HepG2 (cell line): Measurements from ENCODE around the gene CKLF. TPM values are rescaled to one million over a fixed set of nuclear protein-coding genes. Genes with fewer than 3 reads are reported as not detected.

ENCODE experiments used
- CENPT ChIP-seq: sonication (generic); formaldehyde crosslinking; IDR thresholded peaks from 2 replicates; pipeline ENCODE4 v1.8.0; 2022; ENCODE audit warnings: low read depth, mild to moderate bottlenecking, moderate library complexity, missing genetic modification reagents
- CHD2 ChIP-seq: IDR thresholded peaks from 2 replicates; pipeline ENCODE4 v1.6.1; 2011; ENCODE audit warnings: low read depth, low read length, improper control_type of control experiment
- FOXM1 ChIP-seq: sonication (generic); formaldehyde crosslinking; IDR thresholded peaks from 2 replicates; pipeline ENCODE4 v1.5.0; 2020; ENCODE audit warnings: missing genetic modification reagents
- MTA1 ChIP-seq: sonication (generic); formaldehyde crosslinking; IDR thresholded peaks from 2 replicates; pipeline ENCODE4 v1.4.0; 2020; ENCODE audit warnings: missing genetic modification reagents, mild to moderate bottlenecking, borderline replicate concordance
- NONO ChIP-seq, 2 experiments: fragments of 450-650 bp in 1 of 2; sonication (generic) in 1 of 2; formaldehyde crosslinking in 1 of 2; IDR thresholded peaks in 1 of 2; conservative IDR thresholded peaks in 1 of 2; 2 replicates each; pipeline versions ENCODE4 v1.6.1 to v1.8.0; 2017 to 2022; ENCODE audit warnings: mild to moderate bottlenecking in 1 of 2, missing genetic modification reagents in 1 of 2, moderate library complexity in 1 of 2
- PAF1 ChIP-seq: IDR thresholded peaks from 2 replicates; pipeline ENCODE4 v1.6.1; 2016; ENCODE audit warnings: missing genetic modification reagents, missing compliant biosample characterization
- PHF20 ChIP-seq: sonication (generic); formaldehyde crosslinking; IDR thresholded peaks from 2 replicates; pipeline ENCODE4 v1.5.0; 2020; ENCODE audit warnings: mild to moderate bottlenecking, missing genetic modification reagents
- SP1 ChIP-seq, 2 experiments: fragments of 450-650 bp in 1 of 2; sonication (generic) in 1 of 2; formaldehyde crosslinking in 1 of 2; IDR thresholded peaks; 2 replicates each; pipeline versions ENCODE4 v1.4.0 to v1.6.1; 2016 to 2020; ENCODE audit warnings: missing genetic modification reagents in 1 of 2
- TAF1 ChIP-seq: sonication (generic); formaldehyde crosslinking; IDR thresholded peaks from 2 replicates; pipeline ENCODE4 v1.4.0; 2020; ENCODE audit warnings: missing genetic modification reagents
- ZBTB42 ChIP-seq: sonication (generic); formaldehyde crosslinking; IDR thresholded peaks from 2 replicates; pipeline ENCODE4 v1.5.0; 2020; ENCODE audit warnings: mild to moderate bottlenecking, missing genetic modification reagents
- ZFP90 ChIP-seq: sonication (generic); formaldehyde crosslinking; IDR thresholded peaks from 2 replicates; pipeline ENCODE4 v1.8.0; 2022; ENCODE audit warnings: missing genetic modification reagents, mild to moderate bottlenecking, inconsistent platforms, borderline replicate concordance
- ZNF10 ChIP-seq: sonication (generic); formaldehyde crosslinking; IDR thresholded peaks from 2 replicates; pipeline ENCODE4 v1.4.0; 2020; ENCODE audit warnings: mild to moderate bottlenecking, low read depth, missing genetic modification reagents, borderline replicate concordance
- ZNF333 ChIP-seq: sonication (generic); formaldehyde crosslinking; IDR thresholded peaks from 2 replicates; pipeline ENCODE4 v1.4.0; 2020; ENCODE audit warnings: mild to moderate bottlenecking, missing genetic modification reagents, borderline replicate concordance
- ZNF501 ChIP-seq: sonication (generic); formaldehyde crosslinking; IDR thresholded peaks from 2 replicates; pipeline ENCODE4 v1.5.1; 2020; ENCODE audit warnings: mild to moderate bottlenecking, moderate library complexity, missing genetic modification reagents
- ZNF530 ChIP-seq: sonication (generic); formaldehyde crosslinking; IDR thresholded peaks from 2 replicates; pipeline ENCODE4 v1.5.0; 2020; ENCODE audit warnings: low read depth, mild to moderate bottlenecking, missing genetic modification reagents
- ZNF563 ChIP-seq: sonication (generic); formaldehyde crosslinking; IDR thresholded peaks from 2 replicates; pipeline ENCODE4 v1.8.0; 2022; ENCODE audit warnings: mild to moderate bottlenecking, moderate library complexity, missing genetic modification reagents
- ZNF788 ChIP-seq: sonication (generic); formaldehyde crosslinking; IDR thresholded peaks from 2 replicates; pipeline ENCODE4 v1.5.0; 2020; ENCODE audit warnings: mild to moderate bottlenecking, missing genetic modification reagents, borderline replicate concordance
- ZSCAN31 ChIP-seq: sonication (generic); formaldehyde crosslinking; IDR thresholded peaks from 2 replicates; pipeline ENCODE4 v1.5.0; 2020; ENCODE audit warnings: low read depth, mild to moderate bottlenecking, missing genetic modification reagents
- polyA plus RNA-seq, 8 experiments: library from polyadenylated mRNA; depleted of rRNA in 3 of 8; stranded (reverse) in 7 of 8; unstranded in 1 of 8; fragments of >200 nt; fragmentation: Illumina TruSeq in 4 of 8; extraction: Trizol in 4 of 8; gene quantifications; 2 replicates each; pipeline versions ENCODE4 v1.2.1 to v1.2.3, GENCODE V29; 2011 to 2016; ENCODE audit warnings: low read depth in 4 of 8, missing spikeins in 1 of 8, mixed read lengths in 1 of 8; ENCODE audit not compliant: insufficient read depth in 1 of 8
- total RNA-seq, 5 experiments: library from RNA; depleted of rRNA; stranded (reverse); fragments of >200 nt; fragmentation: Illumina TruSeq; extraction: Trizol; gene quantifications; 2 replicates each; pipeline ENCODE4 v1.2.3, GENCODE V29; 2016; ENCODE audit warnings: low read depth in 1 of 5
- TF ChIP-seq, protein P1 (sequence below): sonication (generic); formaldehyde crosslinking; IDR thresholded peaks from 2 replicates; pipeline ENCODE4 v1.5.1; 2020; ENCODE audit warnings: mild to moderate bottlenecking, missing genetic modification reagents, moderate library complexity
- TF ChIP-seq, protein P2 (sequence below): sonication (generic); formaldehyde crosslinking; IDR thresholded peaks from 2 replicates; pipeline ENCODE4 v1.4.0; 2020; ENCODE audit warnings: mild to moderate bottlenecking, missing genetic modification reagents

Gene CKLF
- total and polyA plus RNA-seq, 2 of the 13 experiments (the other 11 are each of a cell fraction or from before 2014, with no cell fraction given) = 120 to 167 TPM

DNA sequence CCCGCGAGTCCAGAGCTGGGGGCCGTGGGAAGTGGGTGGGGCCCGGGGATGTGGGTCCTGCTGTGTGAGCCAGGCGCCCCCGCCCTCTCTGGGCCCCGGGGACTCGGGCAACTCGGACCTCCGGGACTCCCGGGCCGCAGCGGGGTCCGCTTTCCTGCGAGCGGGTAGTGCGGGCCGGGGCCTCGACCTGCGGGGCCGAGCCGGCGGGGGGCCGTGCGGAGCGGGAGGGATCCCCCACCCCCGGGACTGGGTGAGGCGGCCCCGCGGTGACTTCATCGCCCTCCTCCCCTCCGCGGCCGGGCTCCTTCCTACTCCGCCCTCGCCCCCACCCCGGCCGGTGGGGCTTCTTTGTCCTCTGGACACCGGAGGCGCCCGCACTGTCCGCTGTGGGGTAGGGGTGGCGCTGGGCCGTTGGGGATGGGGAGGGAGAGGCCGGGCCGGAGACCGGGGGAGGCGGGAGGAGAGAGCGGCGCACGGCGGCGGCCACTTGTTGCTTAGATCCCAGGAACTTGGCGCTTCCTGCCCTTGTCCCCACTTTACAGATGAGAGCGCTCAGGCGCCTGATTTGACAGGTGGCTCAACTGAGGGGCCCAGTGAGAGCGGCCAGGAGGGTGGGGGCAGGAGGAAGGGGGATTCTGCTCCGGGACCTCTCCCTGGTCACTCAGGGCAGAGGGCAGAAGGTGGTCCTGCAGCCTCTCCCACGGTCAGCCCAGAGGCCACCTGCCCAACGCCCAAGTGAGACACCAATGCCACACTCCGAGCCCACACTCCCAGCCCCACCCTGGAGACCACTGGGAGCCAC lies 53.0 kb downstream of the CKLF start (continued):
- TF ChIP-seq, protein P1, sequence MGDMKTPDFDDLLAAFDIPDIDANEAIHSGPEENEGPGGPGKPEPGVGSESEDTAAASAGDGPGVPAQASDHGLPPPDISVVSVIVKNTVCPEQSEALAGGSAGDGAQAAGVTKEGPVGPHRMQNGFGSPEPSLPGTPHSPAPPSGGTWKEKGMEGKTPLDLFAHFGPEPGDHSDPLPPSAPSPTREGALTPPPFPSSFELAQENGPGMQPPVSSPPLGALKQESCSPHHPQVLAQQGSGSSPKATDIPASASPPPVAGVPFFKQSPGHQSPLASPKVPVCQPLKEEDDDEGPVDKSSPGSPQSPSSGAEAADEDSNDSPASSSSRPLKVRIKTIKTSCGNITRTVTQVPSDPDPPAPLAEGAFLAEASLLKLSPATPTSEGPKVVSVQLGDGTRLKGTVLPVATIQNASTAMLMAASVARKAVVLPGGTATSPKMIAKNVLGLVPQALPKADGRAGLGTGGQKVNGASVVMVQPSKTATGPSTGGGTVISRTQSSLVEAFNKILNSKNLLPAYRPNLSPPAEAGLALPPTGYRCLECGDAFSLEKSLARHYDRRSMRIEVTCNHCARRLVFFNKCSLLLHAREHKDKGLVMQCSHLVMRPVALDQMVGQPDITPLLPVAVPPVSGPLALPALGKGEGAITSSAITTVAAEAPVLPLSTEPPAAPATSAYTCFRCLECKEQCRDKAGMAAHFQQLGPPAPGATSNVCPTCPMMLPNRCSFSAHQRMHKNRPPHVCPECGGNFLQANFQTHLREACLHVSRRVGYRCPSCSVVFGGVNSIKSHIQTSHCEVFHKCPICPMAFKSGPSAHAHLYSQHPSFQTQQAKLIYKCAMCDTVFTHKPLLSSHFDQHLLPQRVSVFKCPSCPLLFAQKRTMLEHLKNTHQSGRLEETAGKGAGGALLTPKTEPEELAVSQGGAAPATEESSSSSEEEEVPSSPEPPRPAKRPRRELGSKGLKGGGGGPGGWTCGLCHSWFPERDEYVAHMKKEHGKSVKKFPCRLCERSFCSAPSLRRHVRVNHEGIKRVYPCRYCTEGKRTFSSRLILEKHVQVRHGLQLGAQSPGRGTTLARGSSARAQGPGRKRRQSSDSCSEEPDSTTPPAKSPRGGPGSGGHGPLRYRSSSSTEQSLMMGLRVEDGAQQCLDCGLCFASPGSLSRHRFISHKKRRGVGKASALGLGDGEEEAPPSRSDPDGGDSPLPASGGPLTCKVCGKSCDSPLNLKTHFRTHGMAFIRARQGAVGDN (CRISPR knock-in tag) = peak; percentile 60; the same call in 1 of the 2 replicates
- TF ChIP-seq ZSCAN31 (CRISPR knock-in tag) = 0 out of 2 replicates have a peak, but pooled peaks have one; percentile 23
- peak; percentile 43; the same call in 1 of the 2 replicates for TF ChIP-seq ZNF788
- TF ChIP-seq TAF1 (CRISPR knock-in tag) = peak; percentile 4; the same call in 1 of the 2 replicates
- peak; percentile 67; the same call in 1 of the 2 replicates for TF ChIP-seq MTA1
- no peak for TF ChIP-seq PAF1 (CRISPR knock-in tag)
- TF ChIP-seq ZNF563 (CRISPR knock-in tag) = peak; percentile 81; the same call in 1 of the 2 replicates
- no peak for TF ChIP-seq ZNF333
- no peak for TF ChIP-seq FOXM1 (CRISPR knock-in tag)
- TF ChIP-seq ZBTB42 (CRISPR knock-in tag) = no peak; the same call in 1 of the 2 replicates
- no peak for TF ChIP-seq NONO (IDR thresholded peaks at IDR 0.05)
- no peak for TF ChIP-seq NONO (CRISPR knock-in tag; conservative IDR thresholded peaks at IDR 0.05)
- TF ChIP-seq SP1 (IDR thresholded peaks at IDR 0.05) = no peak
- TF ChIP-seq SP1 (CRISPR knock-in tag; IDR thresholded peaks at IDR 0.05) = 0 out of 2 replicates have a peak, but pooled peaks have one; percentile 6
- TF ChIP-seq, protein P2, sequence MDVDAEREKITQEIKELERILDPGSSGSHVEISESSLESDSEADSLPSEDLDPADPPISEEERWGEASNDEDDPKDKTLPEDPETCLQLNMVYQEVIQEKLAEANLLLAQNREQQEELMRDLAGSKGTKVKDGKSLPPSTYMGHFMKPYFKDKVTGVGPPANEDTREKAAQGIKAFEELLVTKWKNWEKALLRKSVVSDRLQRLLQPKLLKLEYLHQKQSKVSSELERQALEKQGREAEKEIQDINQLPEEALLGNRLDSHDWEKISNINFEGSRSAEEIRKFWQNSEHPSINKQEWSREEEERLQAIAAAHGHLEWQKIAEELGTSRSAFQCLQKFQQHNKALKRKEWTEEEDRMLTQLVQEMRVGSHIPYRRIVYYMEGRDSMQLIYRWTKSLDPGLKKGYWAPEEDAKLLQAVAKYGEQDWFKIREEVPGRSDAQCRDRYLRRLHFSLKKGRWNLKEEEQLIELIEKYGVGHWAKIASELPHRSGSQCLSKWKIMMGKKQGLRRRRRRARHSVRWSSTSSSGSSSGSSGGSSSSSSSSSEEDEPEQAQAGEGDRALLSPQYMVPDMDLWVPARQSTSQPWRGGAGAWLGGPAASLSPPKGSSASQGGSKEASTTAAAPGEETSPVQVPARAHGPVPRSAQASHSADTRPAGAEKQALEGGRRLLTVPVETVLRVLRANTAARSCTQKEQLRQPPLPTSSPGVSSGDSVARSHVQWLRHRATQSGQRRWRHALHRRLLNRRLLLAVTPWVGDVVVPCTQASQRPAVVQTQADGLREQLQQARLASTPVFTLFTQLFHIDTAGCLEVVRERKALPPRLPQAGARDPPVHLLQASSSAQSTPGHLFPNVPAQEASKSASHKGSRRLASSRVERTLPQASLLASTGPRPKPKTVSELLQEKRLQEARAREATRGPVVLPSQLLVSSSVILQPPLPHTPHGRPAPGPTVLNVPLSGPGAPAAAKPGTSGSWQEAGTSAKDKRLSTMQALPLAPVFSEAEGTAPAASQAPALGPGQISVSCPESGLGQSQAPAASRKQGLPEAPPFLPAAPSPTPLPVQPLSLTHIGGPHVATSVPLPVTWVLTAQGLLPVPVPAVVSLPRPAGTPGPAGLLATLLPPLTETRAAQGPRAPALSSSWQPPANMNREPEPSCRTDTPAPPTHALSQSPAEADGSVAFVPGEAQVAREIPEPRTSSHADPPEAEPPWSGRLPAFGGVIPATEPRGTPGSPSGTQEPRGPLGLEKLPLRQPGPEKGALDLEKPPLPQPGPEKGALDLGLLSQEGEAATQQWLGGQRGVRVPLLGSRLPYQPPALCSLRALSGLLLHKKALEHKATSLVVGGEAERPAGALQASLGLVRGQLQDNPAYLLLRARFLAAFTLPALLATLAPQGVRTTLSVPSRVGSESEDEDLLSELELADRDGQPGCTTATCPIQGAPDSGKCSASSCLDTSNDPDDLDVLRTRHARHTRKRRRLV (CRISPR knock-in tag) = no peak
- TF ChIP-seq ZNF501 (CRISPR knock-in tag) = no peak
- no peak for TF ChIP-seq ZNF10 (CRISPR knock-in tag)
- no peak for TF ChIP-seq ZNF530 (CRISPR knock-in tag)
- TF ChIP-seq CENPT (CRISPR knock-in tag) = 0 out of 2 replicates have a peak, but pooled peaks have one; percentile 44
- TF ChIP-seq PHF20 (CRISPR knock-in tag) = no peak
- peak; percentile 58; the same call in 1 of the 2 replicates for TF ChIP-seq ZFP90
- TF ChIP-seq CHD2 = no peak
